H1 (cell line): ENCODE data around the gene KMT5C. TPM values are rescaled to one million over a fixed set of nuclear protein-coding genes. Genes with fewer than 3 reads are reported as not detected.

Source experiments
- CTCF ChIA-PET: fragments of 300-600 bp; sonication (Branson Sonifier 250); formaldehyde crosslinking; loops from one replicate; lab custom pipeline; 2021; ENCODE audit not compliant: partially characterized antibody; lab: Charles Lee
- POLR2A ChIA-PET: fragments of 300-600 bp; sonication (Branson Sonifier 250); formaldehyde crosslinking; loops from one replicate; lab custom pipeline; 2021; ENCODE audit warnings: inconsistent platforms; ENCODE audit not compliant: partially characterized antibody; lab: Charles Lee
- DNase-seq, 2 experiments: peaks; one replicate each; pipeline versions ENCODE4 v3.0.0 to v3.0.0-alpha.2; 2010 to 2022; ENCODE audit warnings: low spot score in 2 of 2, low read depth in 1 of 2, mixed read lengths in 1 of 2
- FAIRE-seq: peaks from 2 replicates; lab custom pipeline; 2011; peaks lifted over from hg19 to GRCh38; lab: Jason Lieb, UNC
- H2AFZ ChIP-seq: 2 replicates; pipeline ENCODE4 v1.8.1; 2012; ENCODE audit warnings: low read length, inconsistent platforms
- H2AK5ac ChIP-seq: 2 replicates; pipeline ENCODE4 v1.6.1; 2013; ENCODE audit warnings: low read depth, low read length
- H2BK120ac ChIP-seq: replicated peaks from 2 replicates; pipeline ENCODE3; 2013; ENCODE audit warnings: low read depth, low read length, inconsistent platforms
- H2BK12ac ChIP-seq: 2 replicates; pipeline ENCODE4 v1.6.1; 2013; ENCODE audit warnings: low read depth, low read length
- H2BK15ac ChIP-seq: 2 replicates; pipeline ENCODE4 v1.6.1; 2013; ENCODE audit warnings: low read length
- H2BK20ac ChIP-seq: 2 replicates; pipeline ENCODE4 v1.6.1; 2013; ENCODE audit warnings: low read length
- H2BK5ac ChIP-seq: 2 replicates; pipeline ENCODE4 v1.6.1; 2013; ENCODE audit warnings: low read depth, low read length
- H3K14ac ChIP-seq: 2 replicates; pipeline ENCODE4 v1.6.1; 2013; ENCODE audit warnings: inconsistent platforms; ENCODE audit not compliant: insufficient read length
- H3K18ac ChIP-seq: 2 replicates; pipeline ENCODE4 v1.6.1; 2013; ENCODE audit warnings: low read length; ENCODE audit errors: extremely low read depth
- H3K23ac ChIP-seq: 2 replicates; pipeline ENCODE4 v1.6.1; 2013; ENCODE audit warnings: inconsistent platforms; ENCODE audit not compliant: insufficient read length
- H3K23me2 ChIP-seq: 2 replicates; pipeline ENCODE4 v1.6.1; 2013; ENCODE audit warnings: low read depth, low read length
- H3K27ac ChIP-seq: 2 replicates; pipeline ENCODE4 v1.6.1; 2011; ENCODE audit warnings: low read depth, low read length, inconsistent platforms
- H3K27me3 ChIP-seq, 4 experiments: replicated peaks in 1 of 4; 1 replicate in 1 of 4; 2 replicates in 3 of 4; pipeline versions ENCODE4 v1.6.1 to v1.8.1; 2011 to 2013; ENCODE audit warnings: low read length in 3 of 4, mild to moderate bottlenecking in 3 of 4, inconsistent platforms in 2 of 4, mixed read lengths in 2 of 4, moderate library complexity in 1 of 4; ENCODE audit not compliant: control insufficient read depth in 3 of 4, insufficient read depth in 3 of 4; ENCODE audit errors: extremely low read depth in 1 of 4
- H3K36me3 ChIP-seq, 4 experiments: 2 replicates each; pipeline versions ENCODE4 v1.6.1 to v1.8.1; 2011 to 2013; ENCODE audit warnings: mild to moderate bottlenecking in 4 of 4, low read length in 3 of 4, moderate library complexity in 2 of 4, control low read depth in 1 of 4, inconsistent platforms in 1 of 4; ENCODE audit not compliant: insufficient read depth in 4 of 4, control insufficient read depth in 2 of 4
- H3K4ac ChIP-seq: replicated peaks from 2 replicates; pipeline ENCODE3; 2013; ENCODE audit warnings: low read length, low read depth, mixed read lengths, inconsistent platforms; ENCODE audit not compliant: insufficient read length
- H3K4me1 ChIP-seq, 4 experiments: replicated peaks in 1 of 4; 1 replicate in 1 of 4; 2 replicates in 3 of 4; pipeline versions ENCODE4 v1.6.1 to v1.8.1; 2011 to 2013; ENCODE audit warnings: low read length in 3 of 4, inconsistent platforms in 2 of 4, mixed read lengths in 1 of 4; ENCODE audit not compliant: insufficient read depth in 4 of 4, control insufficient read depth in 3 of 4
- H3K4me2 ChIP-seq, 2 experiments: 2 replicates each; pipeline versions ENCODE4 v1.6.1 to v1.8.1; 2011 to 2013; ENCODE audit warnings: low read depth in 2 of 2, low read length in 2 of 2, control low read depth in 1 of 2, inconsistent platforms in 1 of 2, mild to moderate bottlenecking in 1 of 2; ENCODE audit not compliant: insufficient read depth in 1 of 2
- H3K4me3 ChIP-seq, 4 experiments: fragments of 200-600, 300-600 bp in 1 of 4; sonication (generic), shearing (Covaris generic), sonication (Bioruptor Twin) in 1 of 4; 2 replicates each; pipeline versions ENCODE4 v1.5.1 to v1.8.1; 2011 to 2016; ENCODE audit warnings: low read length in 4 of 4, low read depth in 3 of 4, control low read depth in 2 of 4, inconsistent platforms in 2 of 4, mild to moderate bottlenecking in 2 of 4, mixed read lengths in 1 of 4, moderate library complexity in 1 of 4; ENCODE audit not compliant: insufficient read depth in 2 of 4; ENCODE audit errors: extremely low read depth in 1 of 4
- H3K56ac ChIP-seq: replicated peaks from 2 replicates; pipeline ENCODE3; 2013; ENCODE audit warnings: low read depth, mild to moderate bottlenecking, mixed read lengths, low read length, inconsistent platforms; ENCODE audit not compliant: insufficient read length
- H3K79me1 ChIP-seq: 2 replicates; pipeline ENCODE4 v1.6.1; 2013; ENCODE audit warnings: low read depth, low read length, control low read depth
- H3K79me2 ChIP-seq, 2 experiments: 2 replicates each; pipeline versions ENCODE4 v1.6.1 to v1.8.1; 2012 to 2013; ENCODE audit warnings: low read length in 2 of 2, mild to moderate bottlenecking in 2 of 2, inconsistent platforms in 1 of 2; ENCODE audit not compliant: insufficient read depth in 2 of 2, control insufficient read depth in 1 of 2
- H3K9ac ChIP-seq, 4 experiments: replicated peaks in 1 of 4; 1 replicate in 1 of 4; 2 replicates in 3 of 4; pipeline versions ENCODE4 v1.6.1 to v1.8.1; 2011 to 2013; ENCODE audit warnings: low read depth in 3 of 4, low read length in 3 of 4, control low read depth in 2 of 4, mild to moderate bottlenecking in 2 of 4, moderate library complexity in 2 of 4, inconsistent platforms in 1 of 4; ENCODE audit errors: extremely low read depth in 1 of 4
- H3K9me3 ChIP-seq, 2 experiments: 2 replicates each; pipeline versions ENCODE4 v1.6.1 to v1.8.1; 2012 to 2013; ENCODE audit warnings: mild to moderate bottlenecking in 2 of 2, moderate library complexity in 2 of 2, control low read depth in 1 of 2, inconsistent platforms in 1 of 2, low read depth in 1 of 2, low read length in 1 of 2, mixed read lengths in 1 of 2; ENCODE audit not compliant: insufficient read depth in 2 of 2
- H4K20me1 ChIP-seq, 2 experiments: replicated peaks in 1 of 2; 2 replicates each; pipeline versions ENCODE3 to v1.8.1; 2011 to 2013; ENCODE audit warnings: inconsistent platforms in 2 of 2, low read length in 2 of 2, mild to moderate bottlenecking in 1 of 2; ENCODE audit not compliant: insufficient read depth in 2 of 2, control insufficient read depth in 1 of 2
- H4K5ac ChIP-seq: 2 replicates; pipeline ENCODE4 v1.6.1; 2013; ENCODE audit warnings: low read length, low read depth, mixed read lengths, inconsistent platforms; ENCODE audit not compliant: insufficient read length
- H4K8ac ChIP-seq: 2 replicates; pipeline ENCODE4 v1.8.0; 2013; ENCODE audit warnings: mild to moderate bottlenecking, moderate library complexity, low read length, inconsistent platforms; ENCODE audit not compliant: insufficient read depth; ENCODE audit errors: extremely low read depth
- H4K91ac ChIP-seq: replicated peaks from 2 replicates; pipeline ENCODE3; 2013; ENCODE audit warnings: low read length, mixed read lengths, inconsistent platforms; ENCODE audit not compliant: insufficient read length
- ASH2L ChIP-seq: fragments of 200-600, 300-600 bp; sonication (generic); IDR thresholded peaks from one replicate; pipeline ENCODE4 v1.7.1; 2017; ENCODE audit warnings: low read length
- BACH1 ChIP-seq: IDR thresholded peaks from 2 replicates; pipeline ENCODE4 v1.6.1; 2012; ENCODE audit warnings: low read length, improper control_type of control experiment
- CEBPB ChIP-seq: IDR thresholded peaks from 2 replicates; pipeline ENCODE4 v1.6.1; 2012; ENCODE audit warnings: low read depth, low read length
- CREB1 ChIP-seq: IDR thresholded peaks from 2 replicates; pipeline ENCODE4 v1.6.1; 2012; ENCODE audit warnings: inconsistent platforms
- JUN ChIP-seq: IDR thresholded peaks from 2 replicates; pipeline ENCODE4 v1.6.1; 2011; ENCODE audit warnings: low read depth, mild to moderate bottlenecking, improper control_type of control experiment, low read length
- NANOG ChIP-seq: IDR thresholded peaks from 2 replicates; pipeline ENCODE4 v1.6.1; 2011; ENCODE audit warnings: low read length, low read depth, mild to moderate bottlenecking, inconsistent platforms; ENCODE audit not compliant: insufficient read depth, poor library complexity, severe bottlenecking
- NRF1 ChIP-seq: IDR thresholded peaks from 2 replicates; pipeline ENCODE4 v1.6.1; 2011; ENCODE audit warnings: mild to moderate bottlenecking, low read depth, low read length, improper control_type of control experiment
- RAD21 ChIP-seq, 2 experiments: IDR thresholded peaks in 1 of 2; conservative IDR thresholded peaks in 1 of 2; 2 replicates each; pipeline ENCODE4 v1.6.1; 2011; ENCODE audit warnings: low read depth in 2 of 2, low read length in 2 of 2, improper control_type of control experiment in 1 of 2, inconsistent platforms in 1 of 2, mild to moderate bottlenecking in 1 of 2, moderate library complexity in 1 of 2
- TAF7 ChIP-seq: optimal IDR thresholded peaks from 2 replicates; pipeline ENCODE3; 2011; ENCODE audit warnings: low read depth, mild to moderate bottlenecking, inconsistent platforms, low read length, moderate library complexity, borderline replicate concordance
- ZNF274 ChIP-seq: IDR thresholded peaks from 2 replicates; pipeline ENCODE4 v1.7.0; 2012; ENCODE audit warnings: low read length, borderline replicate concordance; ENCODE audit errors: extremely low read depth
- WGBS, 2 experiments: shearing (Covaris generic) in 1 of 2; methylation state at CpG; one replicate each; pipeline versions ENCODE4 v1.1.6 to v1.1.7; 2013 to 2015; ENCODE audit warnings: low lambda C conversion rate in 2 of 2, mixed read lengths in 2 of 2, inconsistent platforms in 1 of 2, low coverage in 1 of 2, missing lambda C conversion rate in 1 of 2; ENCODE audit not compliant: insufficient replicate concordance in 2 of 2, insufficient coverage in 1 of 2, insufficient read length in 1 of 2; ENCODE audit errors: extremely low coverage in 1 of 2, missing lambda C conversion rate in 1 of 2; 5-methylcytosine and 5-hydroxymethylcytosine counted together
- polyA plus RNA-seq, 7 experiments: library from polyadenylated mRNA; depleted of rRNA in 3 of 7; stranded (reverse) in 5 of 7; unstranded in 2 of 7; fragments of >200 nt in 5 of 7; fragments of 200-250 nt in 2 of 7; gene quantifications; 1 replicate in 5 of 7; 2 replicates in 1 of 7; 4 replicates in 1 of 7; pipeline versions ENCODE4 v1.2.1 to v1.2.3, GENCODE V29; 2011 to 2013; ENCODE audit warnings: missing spikeins in 2 of 7, mixed read lengths in 2 of 7
- total RNA-seq: library from RNA; stranded (reverse); fragmentation: NEBNext Ultra II Directional; extraction: Animal tissue kit (Norgen Biotek cat#: 25700); gene quantifications from 2 replicates; pipeline ENCODE4 v1.2.1, GENCODE V29; 2021
- TF ChIP-seq, protein P1 (sequence below): IDR thresholded peaks from 2 replicates; pipeline ENCODE4 v1.6.1; 2011; ENCODE audit warnings: low read depth, mild to moderate bottlenecking, low read length; ENCODE audit not compliant: insufficient read depth

The KMT5C gene
- total and polyA plus RNA-seq, 2 of the 8 experiments (the other 6 are each of a cell fraction or from before 2014, with no cell fraction given), result 24.9 to 31.5 TPM

DNA sequence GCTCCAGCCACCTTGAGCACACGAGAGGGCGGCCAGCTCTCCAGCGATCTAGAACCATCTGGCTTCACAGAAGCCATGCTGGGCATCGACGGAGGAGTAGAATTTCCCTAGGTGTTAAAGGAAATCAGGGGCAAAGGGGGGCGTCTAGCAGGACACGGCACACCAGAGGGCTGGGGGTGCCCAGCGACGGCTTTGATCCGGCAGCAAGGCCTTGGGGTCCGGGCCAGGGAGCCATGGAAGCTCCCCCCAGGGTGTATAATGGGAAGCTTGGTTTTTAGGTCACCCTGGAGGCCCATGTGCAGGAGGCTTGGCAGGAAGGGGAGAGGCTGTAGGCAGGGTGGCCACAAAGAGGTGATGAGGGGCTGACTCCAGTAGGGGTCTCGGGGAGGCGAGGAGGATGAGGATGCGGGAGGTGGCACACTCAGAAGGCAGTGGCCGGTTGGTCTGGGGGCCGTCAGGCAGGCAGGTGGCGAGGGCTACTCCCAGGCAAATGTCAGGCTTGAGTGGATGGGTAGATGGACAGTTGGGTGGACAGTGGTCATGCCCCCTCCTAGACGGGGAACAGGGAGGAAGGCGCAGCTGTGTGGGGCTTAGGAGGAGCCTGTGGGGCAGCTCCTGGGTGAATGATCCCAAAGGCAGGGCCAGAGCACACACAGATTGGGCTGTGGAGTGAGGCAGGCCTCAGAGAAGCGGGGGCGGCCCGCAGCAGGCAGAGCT lies 5.6 kb downstream of the KMT5C start:
- Histone ChIP-seq H2BK20ac (no peak overlapping the region), H2BK15ac (no peak overlapping the region; the same call in 1 of the 2 replicates), H3K14ac (no peak overlapping the region), H2AK5ac (no peak overlapping the region), H2BK5ac (peak overlapping the region; percentile 71; the same call in 1 of the 2 replicates), H3K9ac (no peak overlapping the region), H3K4ac (no peak overlapping the region), H2AFZ (no peak overlapping the region), H4K91ac (peak overlapping the region; percentile 9), H3K9me3 (no peaks in the 10 kb centered on the region), H3K79me1 (peaks cover 5% of the 10 kb centered on the region; the same call in 1 of the 2 replicates), H3K4me2 (no peak overlapping the region), H3K27me3 (no peaks in the 10 kb centered on the region), H4K5ac (no peak overlapping the region), H3K4me1 (peaks cover 11 to 39% (median 28%) of the 10 kb centered on the region in 4 experiments), H2BK12ac (0 out of 2 replicates have a peak overlapping the region, but pooled peaks have one; percentile 27), H3K79me2 (peaks cover 0 to 3% of the 10 kb centered on the region in 2 experiments; a peak in 1 of 4 replicates), H2BK120ac (no peak overlapping the region), H3K23me2 (peaks cover 11% of the 10 kb centered on the region; the same call in 1 of the 2 replicates), H3K27ac (peak overlapping the region; percentile 37; the same call in 1 of the 2 replicates), H3K4me3 (no peak overlapping the region), H3K56ac (no peak overlapping the region), H3K36me3 (peaks cover 0 to 50% (median 20%) of the 10 kb centered on the region in 4 experiments; a peak in 4 of 8 replicates), H3K18ac (peak overlapping the region; percentile 71), H3K23ac (no peak overlapping the region), H4K8ac (no peak overlapping the region; the same call in 1 of the 2 replicates), H4K20me1 (peaks cover 0 to 6% of the 10 kb centered on the region in 2 experiments)
- 89% methylated on average over 22 of the region's 22 CpGs; no CpG with 5 or more reads in 1 of the 2 experiments for WGBS, 2 experiments
- no peak for FAIRE-seq
- no peak for TF ChIP-seq CREB1
- TF ChIP-seq ASH2L, result no peak
- no peak for TF ChIP-seq JUN
- TF ChIP-seq TAF7, result no peak
- TF ChIP-seq BACH1, result no peak
- no peak for TF ChIP-seq CEBPB
- no peak for TF ChIP-seq ZNF274
- TF ChIP-seq NANOG, result no peak
- no peak for TF ChIP-seq RAD21 (IDR thresholded peaks at IDR 0.05 in 1 of 2, conservative IDR thresholded peaks at IDR 0.05 in 1 of 2; ENCODE audit: low read depth in 2 of 2, low read length in 2 of 2)
- no peak for TF ChIP-seq NRF1
- TF ChIP-seq, protein P1, sequence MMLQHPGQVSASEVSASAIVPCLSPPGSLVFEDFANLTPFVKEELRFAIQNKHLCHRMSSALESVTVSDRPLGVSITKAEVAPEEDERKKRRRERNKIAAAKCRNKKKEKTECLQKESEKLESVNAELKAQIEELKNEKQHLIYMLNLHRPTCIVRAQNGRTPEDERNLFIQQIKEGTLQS, result no peak
- POLR2A ChIA-PET, result interaction anchor here (0.6 to 6.7 kb wide), 3 partner anchors 31 to 62 kb away, joined by 3 to 42 read pairs (median 6); partner anchors contain the start of gene UBE2S
- CTCF ChIA-PET, result interaction anchor here (0.8 to 2.9 kb wide), 3 partner anchors 39 to 54 kb away, joined by 3 to 11 read pairs (median 8); partner anchors contain the start of gene TMEM238
- DNase-seq, result no peak
